ENCODE results near the gene DELE1. TPM values are rescaled to one million over a fixed set of nuclear protein-coding genes. Genes with fewer than 3 reads are reported as not detected.

The DELE1 gene
- total and polyA plus RNA-seq, 2 donors (not counting 1 experiment from before 2014, with no cell fraction given): 124 to 127 TPM

GRCh38 chr5:141878186-141878710, 45.4 kb upstream of the DELE1 start, which contains the start of gene PCDH1:
Gene PCDH1, minus strand, starts transcription at chr5:141878410. Its CDS starts 148 bp downstream, at chr5:141878262.
- intact Hi-C loops (cut with micrococcal nuclease): loop anchor here (2.0 to 5.0 kb wide), 2 partner anchors 44 to 83 kb away; partner anchors contain the start of gene DELE1
- H3K79me2 ChIP-seq (ENCODE audit: control insufficient read depth, insufficient read depth, low read length): no peaks in the 10 kb centered on the region
- H3K4me1 ChIP-seq (ENCODE audit: control insufficient read depth in 2 of 2, insufficient read depth in 2 of 2, low read length in 2 of 2): peaks cover 37% of the 10 kb centered on the region in 2 donors
- under 1% methylated on average over 28 of the region's 63 CpGs for WGBS (ENCODE audit: insufficient coverage)
- ChIA-PET CTCF (interaction anchor here (0.6 to 6.6 kb wide), 35 partner anchors 8 to 508 kb away, joined by 3 to 123 read pairs (median 6); partner anchors contain the start of genes DELE1, GNPDA1, PCDH12 and PCDHGB3), POLR2A (interaction anchor here (0.6 to 1.2 kb wide), 4 partner anchors 27 to 468 kb away, joined by 3 to 5 read pairs (median 4); no protein-coding TSS in a partner anchor)
- H3K4me3 ChIP-seq (ENCODE audit: control extremely low read depth in 1 of 5, extremely low read depth in 1 of 5, insufficient read depth in 1 of 5, low read depth in 2 of 5, low read length in 4 of 5): peak within 1 kb of the TSS in 4 of 5 experiments; percentile 34 to 65 (median 54)
- H3K27ac Mint-ChIP-seq: peak within 1 kb of the TSS; percentile 46
- no peaks in the 10 kb centered on the region for H3K9me3 Mint-ChIP-seq (ENCODE audit: insufficient read depth)
- peaks cover 0 to 81% (median 50%) of the 10 kb centered on the region in 4 experiments for H3K27me3 ChIP-seq (replicated peaks in 1 of 4; ENCODE audit: control extremely low read depth in 1 of 4, control insufficient read depth in 3 of 4, insufficient read depth in 4 of 4, low read length in 3 of 4)
- H3K9ac ChIP-seq (ENCODE audit: low read length): peak within 1 kb of the TSS; percentile 64
- TF ChIP-seq EZH2 (IDR thresholded peaks at IDR 0.05; ENCODE audit: borderline replicate concordance, insufficient read depth, low read depth, low read length, poor library complexity, severe bottlenecking) (no peak), CTCF (IDR thresholded peaks at IDR 0.05) (no peak)
- DNase-seq (no peak), ATAC-seq (ENCODE audit: low read depth) (peak; percentile 21)
- H4K20me1 ChIP-seq (ENCODE audit: control insufficient read depth, insufficient read depth, low read length, poor library complexity, severe bottlenecking): peaks cover 5% of the 10 kb centered on the region
- H3K9me3 ChIP-seq (ENCODE audit: control extremely low read depth in 1 of 3, control insufficient read depth in 2 of 3, insufficient read depth in 1 of 3, low read length in 2 of 3): peaks cover 0 to 18% (median 0%) of the 10 kb centered on the region in 3 donors
- H2AFZ ChIP-seq (ENCODE audit: insufficient read depth, low read depth, low read length, poor library complexity, severe bottlenecking): peak within 1 kb of the TSS; percentile 72
- peaks cover 74% of the 10 kb centered on the region for H3K27me3 Mint-ChIP-seq
- H3K27ac ChIP-seq (ENCODE audit: low read length in 2 of 2): no peak within 1 kb of the TSS
- H3K36me3 ChIP-seq (replicated peaks in 1 of 2; ENCODE audit: control extremely low read depth in 1 of 2, control insufficient read depth in 1 of 2, extremely low read depth in 1 of 2, insufficient read depth in 2 of 2, low read length in 1 of 2): no peaks in the 10 kb centered on the region
- H3K4me3 Mint-ChIP-seq: peak within 1 kb of the TSS; percentile 89
- peak within 1 kb of the TSS; percentile 80 for H3K4me2 ChIP-seq (replicated peaks; ENCODE audit: low read depth, low read length, poor library complexity, severe bottlenecking)
- H3K4me1 Mint-ChIP-seq: peaks cover 29% of the 10 kb centered on the region
